GM10847 (cell line): Measurements from ENCODE around the gene TRAK2.

Experiments
- POLR2A ChIP-seq: IDR thresholded peaks from 2 replicates; pipeline ENCODE4 v1.6.1; 2011; ENCODE audit not compliant: insufficient read length; ENCODE audit errors: extremely low read depth

Gene TRAK2

GRCh38 chr2:201430839-201431238 is 20.4 kb downstream of the TRAK2 start:
- TF ChIP-seq POLR2A: no peak

GRCh38 chr2:201425952-201426351 is 25.3 kb downstream of the TRAK2 start:
- TF ChIP-seq POLR2A: no peak

- TF ChIP-seq POLR2A: no peak
Measured at GRCh38 chr2:201420442-201421113, 30.7 kb downstream of the TRAK2 start.

- no peak for TF ChIP-seq POLR2A
Measured at GRCh38 chr2:201419986-201420385, 31.3 kb downstream of the TRAK2 start.

GRCh38 chr2:201419057-201419635 is 32.1 kb downstream of the TRAK2 start:
- TF ChIP-seq POLR2A: no peak

GRCh38 chr2:201415149-201415548 is 36.1 kb downstream of the TRAK2 start:
- no peak for TF ChIP-seq POLR2A

GRCh38 chr2:201414099-201415023 is 36.9 kb downstream of the TRAK2 start:
- TF ChIP-seq POLR2A: no peak

- TF ChIP-seq POLR2A: no peak
Measured at GRCh38 chr2:201413552-201413951, 37.7 kb downstream of the TRAK2 start.

- TF ChIP-seq POLR2A: no peak
Measured at GRCh38 chr2:201413143-201413542, 38.1 kb downstream of the TRAK2 start.

- no peak for TF ChIP-seq POLR2A
Measured at GRCh38 chr2:201411421-201411820, 39.8 kb downstream of the TRAK2 start.

GRCh38 chr2:201408931-201409330 is 42.3 kb downstream of the TRAK2 start:
- TF ChIP-seq POLR2A: no peak

GRCh38 chr2:201407265-201407664 is 44.0 kb downstream of the TRAK2 start:
- TF ChIP-seq POLR2A: no peak

GRCh38 chr2:201406077-201406662 is 45.1 kb downstream of the TRAK2 start:
- TF ChIP-seq POLR2A: no peak

GRCh38 chr2:201404699-201405280 is 46.5 kb downstream of the TRAK2 start:
- no peak for TF ChIP-seq POLR2A

GRCh38 chr2:201403880-201404279 is 47.4 kb downstream of the TRAK2 start:
- TF ChIP-seq POLR2A: no peak
